ENCODE measurements around the gene UBE2I. TPM values are rescaled to one million over a fixed set of nuclear protein-coding genes. Genes with fewer than 3 reads are reported as not detected.

The UBE2I gene
- total RNA-seq, 4 donors from 2014 or later: 25.9 to 133 (median 63.0) TPM

DNA sequence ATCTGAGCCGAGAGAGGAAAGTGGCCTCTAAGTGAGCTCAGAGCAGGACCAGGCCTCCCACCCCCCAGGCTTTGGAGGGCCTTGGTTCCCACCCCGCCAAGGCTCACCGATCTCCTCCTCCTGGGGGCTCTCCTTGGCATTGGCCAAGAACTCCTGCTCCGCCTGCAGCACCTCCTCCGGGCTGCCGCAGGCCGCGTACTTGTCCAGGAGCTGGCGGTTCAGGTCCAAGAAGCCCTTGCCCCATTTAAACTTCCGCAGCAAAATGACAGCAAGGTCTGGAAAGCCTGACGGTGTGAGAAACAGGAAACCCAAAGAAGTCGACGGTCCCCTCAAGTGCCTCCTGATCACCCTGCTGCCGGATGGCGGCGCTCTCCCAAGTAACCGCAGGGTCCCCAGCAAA is 40.5 kb downstream of the UBE2I start:
- H3K27ac ChIP-seq: no peak overlapping the region
- DNase-seq: no peak
- H3K36me3 ChIP-seq: no peaks in the 10 kb centered on the region
- no peak for TF ChIP-seq CTCF (IDR thresholded peaks at IDR 0.05)
- no peak for TF ChIP-seq POLR2A (IDR thresholded peaks at IDR 0.05)
- H3K9me3 ChIP-seq: no peaks in the 10 kb centered on the region
- peaks cover 7 to 9% of the 10 kb centered on the region in 2 donors for H3K4me1 ChIP-seq
- no peak overlapping the region for H3K4me3 ChIP-seq
- no peaks in the 10 kb centered on the region for H3K27me3 ChIP-seq
- intact Hi-C loops (cut with DNase I; ENCODE audit: low total_unique reads): no loop called here

GRCh38 chr16:1350691-1351090 is 41.3 kb downstream of the UBE2I start:
- no peaks in the 10 kb centered on the region for H3K36me3 ChIP-seq
- no peaks in the 10 kb centered on the region for H3K27me3 ChIP-seq
- H3K9me3 ChIP-seq: no peaks in the 10 kb centered on the region
- no peak overlapping the region for H3K27ac ChIP-seq
- intact Hi-C loops (cut with DNase I; ENCODE audit: low total_unique reads): no loop called here
- peaks cover 7 to 9% of the 10 kb centered on the region in 2 donors for H3K4me1 ChIP-seq
- TF ChIP-seq CTCF (IDR thresholded peaks at IDR 0.05) (no peak), POLR2A (IDR thresholded peaks at IDR 0.05) (no peak)
- H3K4me3 ChIP-seq: peak overlapping the region; percentile 50 to 83
- no peak for DNase-seq

DNA sequence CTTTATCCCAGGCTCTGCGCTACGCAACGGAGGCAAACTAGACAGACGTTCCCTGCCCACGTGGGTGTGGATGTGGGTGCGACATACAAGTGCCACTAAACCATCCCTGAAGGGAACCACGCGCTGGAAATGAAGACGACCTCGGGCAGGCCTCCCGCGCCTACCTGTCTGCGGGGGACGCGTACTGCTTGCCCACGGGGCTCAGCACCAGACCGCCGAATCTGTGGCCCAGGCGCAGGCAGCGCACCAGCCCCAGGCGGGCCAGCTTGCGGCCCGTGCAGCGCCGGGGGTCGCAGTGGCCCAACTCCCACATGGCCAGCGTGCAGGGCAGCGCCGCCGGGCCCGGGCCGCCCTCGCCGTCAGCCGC is 41.8 kb downstream of the UBE2I start:
- Histone ChIP-seq H3K27me3 (no peaks in the 10 kb centered on the region), H3K9me3 (no peaks in the 10 kb centered on the region), H3K4me1 (peaks cover 7 to 9% of the 10 kb centered on the region in 2 donors), H3K36me3 (no peaks in the 10 kb centered on the region), H3K27ac (peak overlapping the region; percentile 9 to 58), H3K4me3 (peak overlapping the region; percentile 50 to 83)
- no peak for DNase-seq
- TF ChIP-seq POLR2A (IDR thresholded peaks at IDR 0.05): no peak
- no peak for TF ChIP-seq CTCF (IDR thresholded peaks at IDR 0.05)
- intact Hi-C loops (cut with DNase I; ENCODE audit: low total_unique reads): no loop called here

- peaks cover 7 to 9% of the 10 kb centered on the region in 2 donors for H3K4me1 ChIP-seq
- H3K27me3 ChIP-seq: no peaks in the 10 kb centered on the region
- peak within 1 kb of the TSS; percentile 50 to 83 for H3K4me3 ChIP-seq
- peak; percentile 77 to 83 for DNase-seq
- H3K27ac ChIP-seq: peak within 1 kb of the TSS; percentile 9 to 58
- TF ChIP-seq POLR2A (IDR thresholded peaks at IDR 0.05) (peak; percentile 41 to 74), CTCF (IDR thresholded peaks at IDR 0.05) (peak in 2 of 4 experiments; percentile 17 to 25)
- intact Hi-C loops (cut with DNase I; ENCODE audit: low total_unique reads): no loop called here
- no peaks in the 10 kb centered on the region for H3K36me3 ChIP-seq
- H3K9me3 ChIP-seq: no peaks in the 10 kb centered on the region
Measured at GRCh38 chr16:1351582-1352362, 42.3 kb downstream of the UBE2I start, which contains the start of the genes GNPTG and TSR3. GNPTG (plus strand) TSS chr16:1351931; CDS start chr16:1351966, 35 bp downstream. TSR3 (minus strand) TSS chr16:1351878; CDS start chr16:1351804, 74 bp downstream.

DNA sequence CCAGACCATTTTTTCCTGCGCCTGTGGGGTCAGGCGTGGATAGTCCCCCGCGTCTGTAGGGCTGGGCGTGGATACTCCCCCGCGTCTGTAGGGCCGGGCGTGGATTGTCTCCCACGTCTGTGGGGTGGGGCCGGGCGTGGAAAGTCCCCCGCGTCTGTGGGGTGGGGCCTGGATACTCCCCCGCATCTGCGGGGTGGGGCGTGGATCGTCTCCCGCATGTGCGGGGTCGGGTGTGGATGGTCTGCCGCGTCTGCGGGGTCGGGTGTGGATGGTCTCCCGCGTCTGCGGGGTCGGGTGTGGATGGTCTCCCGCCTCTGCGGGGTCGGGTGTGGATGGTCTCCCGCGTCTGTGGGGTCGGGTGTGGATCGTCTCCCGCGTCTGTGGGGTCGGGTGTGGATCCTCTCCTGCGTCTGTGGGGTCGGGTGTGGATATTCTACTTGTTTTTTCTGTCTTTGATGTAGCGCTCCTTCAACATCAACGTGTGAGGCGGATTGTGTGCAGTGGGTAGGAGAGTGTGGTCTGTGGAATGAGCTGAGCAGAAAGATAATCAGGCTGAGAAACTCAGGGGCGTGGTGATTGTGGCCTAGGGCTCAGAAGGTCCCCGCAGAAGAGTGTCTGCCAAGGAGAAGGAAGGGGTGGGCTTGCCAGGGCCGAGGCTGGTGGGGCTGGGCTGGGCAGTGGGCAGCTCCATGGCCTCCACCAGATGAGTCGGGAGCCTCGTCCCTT is 45.5 kb downstream of the UBE2I start:
- DNase-seq: no peak
- H3K4me1 ChIP-seq: peaks cover 7 to 9% of the 10 kb centered on the region in 2 donors
- no peak overlapping the region for H3K4me3 ChIP-seq
- H3K36me3 ChIP-seq: no peaks in the 10 kb centered on the region
- no peaks in the 10 kb centered on the region for H3K9me3 ChIP-seq
- H3K27me3 ChIP-seq: no peaks in the 10 kb centered on the region
- intact Hi-C loops (cut with DNase I; ENCODE audit: low total_unique reads): no loop called here
- TF ChIP-seq POLR2A (IDR thresholded peaks at IDR 0.05) (no peak), CTCF (IDR thresholded peaks at IDR 0.05) (no peak)
- H3K27ac ChIP-seq: no peak overlapping the region
